Stimulated activated CD8-positive, alpha-beta memory T cell treated with anti-CD3 and anti-CD28 coated beads, Interleukin-12 subunit alpha, Interleukin-12 subunit beta, amount 100 ng/mL, for 24 hours (primary cell): ENCODE measurements around the gene PFN3.
A peak's percentile ranks its signal among the peaks of the same experiment; 100 is the strongest.
"Not testable (repeated sequence)": the region's sequence is repeated elsewhere in the genome, so short reads cannot be mapped to it uniquely, and the experiment has no call there.

Experiments
- DNase-seq: peaks from one replicate; pipeline ENCODE4 v3.0.0-alpha.2; 2020; ENCODE audit errors: extremely low read depth

PFN3 gene

GRCh38 chr5:177393206-177393765 is 7.2 kb downstream of the PFN3 start:
- DNase-seq = no peak

DNA sequence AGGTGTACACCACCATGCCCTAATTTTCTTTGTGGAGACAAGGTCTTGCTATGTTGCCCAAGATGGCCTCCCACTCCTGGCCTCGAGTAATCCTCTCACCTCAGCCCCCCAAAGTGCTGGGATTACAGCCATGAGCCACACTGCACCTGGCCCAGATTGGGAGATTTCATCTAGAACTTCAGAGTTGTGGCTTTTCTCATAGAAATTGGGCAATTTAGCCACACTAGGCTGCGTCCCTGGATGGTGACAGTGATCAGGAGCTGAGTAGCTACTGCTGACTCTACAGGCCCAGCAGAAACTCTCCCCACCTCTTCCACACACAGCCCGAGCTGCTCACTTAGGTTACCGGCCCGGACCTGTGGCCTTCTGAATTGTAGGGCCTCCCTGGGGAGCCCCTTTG is 7.7 kb downstream of the PFN3 start:
- DNase-seq = no peak

- DNase-seq = peak; percentile 66
These were observed 9.8 kb downstream of the PFN3 start for GRCh38 chr5:177390363-177391300.

DNA sequence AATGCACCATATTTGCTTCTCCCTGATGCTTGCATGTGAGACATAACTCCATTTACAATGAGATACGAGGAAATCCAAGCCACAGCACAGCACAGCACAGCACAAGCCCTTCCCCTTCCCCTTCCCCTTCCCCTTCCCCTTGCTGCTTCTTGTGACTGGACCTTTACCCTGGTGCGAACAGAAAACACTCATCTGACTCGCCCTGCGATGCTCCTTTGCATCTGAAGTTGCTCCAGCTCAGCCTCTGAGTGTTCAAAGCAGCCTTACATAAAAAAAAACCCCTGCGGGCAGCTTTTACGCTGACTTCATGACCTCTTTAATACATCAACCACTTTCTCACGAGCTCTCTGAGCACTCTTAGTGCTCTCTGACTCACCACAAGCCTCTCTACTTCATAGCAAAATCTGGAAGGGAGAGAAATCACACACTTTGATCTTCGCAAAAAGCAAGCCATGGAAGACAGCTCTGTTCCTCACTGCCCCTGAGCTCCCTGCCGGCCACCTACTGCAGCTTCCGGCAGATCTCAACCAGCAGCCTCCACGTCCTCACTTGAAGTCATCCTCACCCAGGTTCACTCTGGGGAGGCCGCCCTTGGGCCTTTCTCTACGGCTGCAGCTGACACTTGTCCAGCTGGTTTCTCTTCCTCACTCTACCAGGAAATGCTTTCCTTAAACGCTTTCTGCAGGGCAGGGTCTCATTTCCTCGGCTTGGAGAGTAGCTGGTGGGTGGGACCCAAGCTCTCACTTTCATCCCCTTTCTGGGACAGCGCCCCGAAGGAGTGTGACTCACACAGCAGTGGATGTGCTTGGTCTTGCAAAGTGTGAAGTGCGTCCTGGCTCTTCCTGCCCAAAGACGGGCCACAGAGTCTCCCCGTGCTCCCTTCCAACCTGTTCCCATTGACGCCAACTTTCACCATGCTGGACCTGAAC is 11.0 kb downstream of the PFN3 start:
- no peak for DNase-seq

GRCh38 chr5:177388521-177389052 is 11.9 kb downstream of the PFN3 start:
- no peak for DNase-seq

DNA sequence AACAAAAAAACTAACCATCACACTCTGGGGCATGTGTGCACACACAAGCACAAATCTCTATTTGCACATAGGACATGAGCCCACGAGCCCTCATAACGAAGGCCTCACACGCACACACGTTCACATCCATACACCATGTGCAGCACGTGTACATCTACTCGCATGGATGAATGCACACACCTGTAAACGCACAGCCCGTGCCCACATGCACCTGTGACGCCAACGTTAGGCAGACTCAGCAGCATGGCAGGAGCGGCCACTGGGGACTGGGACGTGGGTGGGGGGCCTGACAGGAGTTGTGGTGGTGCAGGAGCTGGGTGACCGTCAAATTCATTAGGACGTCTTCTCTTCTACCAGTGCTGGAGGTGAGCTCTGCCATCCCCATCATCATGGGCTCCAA is 13.1 kb downstream of the PFN3 start:
- no peak for DNase-seq

- no peak for DNase-seq
These were observed 13.9 kb downstream of the PFN3 start for GRCh38 chr5:177386542-177386941.

DNA sequence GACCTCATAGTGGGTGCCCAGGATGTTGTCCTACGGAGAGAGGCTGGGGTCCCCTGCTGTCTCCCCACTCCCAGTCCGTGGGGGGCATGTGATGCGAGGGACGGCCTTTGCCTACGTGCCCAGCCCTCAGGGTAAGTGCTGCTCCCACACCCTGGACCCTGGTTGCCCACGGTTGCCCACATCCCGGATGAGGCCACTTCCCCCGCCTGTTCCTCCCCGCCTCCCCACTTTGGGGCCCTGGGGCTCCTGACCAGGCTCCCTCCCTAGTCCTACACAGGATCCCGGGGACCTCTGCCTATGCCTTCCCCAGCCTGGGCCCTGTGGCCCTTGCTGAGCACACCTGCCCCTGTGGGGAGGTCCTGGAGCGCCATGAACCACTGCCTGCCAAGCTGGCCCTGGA is 14.7 kb downstream of the PFN3 start:
- DNase-seq = no peak

- DNase-seq = no peak
These were observed 16.3 kb downstream of the PFN3 start, which contains the start of gene SLC34A1 for GRCh38 chr5:177384134-177384533. SLC34A1 (plus strand) TSS chr5:177384434; CDS start chr5:177385742, 1,308 bp downstream.

GRCh38 chr5:177383181-177383580 is 17.3 kb downstream of the PFN3 start:
- no peak for DNase-seq

- DNase-seq = no peak
These were observed 17.9 kb downstream of the PFN3 start for GRCh38 chr5:177382423-177383029.

- no peak for DNase-seq
These were observed 19.7 kb downstream of the PFN3 start for GRCh38 chr5:177380805-177381126.

DNA sequence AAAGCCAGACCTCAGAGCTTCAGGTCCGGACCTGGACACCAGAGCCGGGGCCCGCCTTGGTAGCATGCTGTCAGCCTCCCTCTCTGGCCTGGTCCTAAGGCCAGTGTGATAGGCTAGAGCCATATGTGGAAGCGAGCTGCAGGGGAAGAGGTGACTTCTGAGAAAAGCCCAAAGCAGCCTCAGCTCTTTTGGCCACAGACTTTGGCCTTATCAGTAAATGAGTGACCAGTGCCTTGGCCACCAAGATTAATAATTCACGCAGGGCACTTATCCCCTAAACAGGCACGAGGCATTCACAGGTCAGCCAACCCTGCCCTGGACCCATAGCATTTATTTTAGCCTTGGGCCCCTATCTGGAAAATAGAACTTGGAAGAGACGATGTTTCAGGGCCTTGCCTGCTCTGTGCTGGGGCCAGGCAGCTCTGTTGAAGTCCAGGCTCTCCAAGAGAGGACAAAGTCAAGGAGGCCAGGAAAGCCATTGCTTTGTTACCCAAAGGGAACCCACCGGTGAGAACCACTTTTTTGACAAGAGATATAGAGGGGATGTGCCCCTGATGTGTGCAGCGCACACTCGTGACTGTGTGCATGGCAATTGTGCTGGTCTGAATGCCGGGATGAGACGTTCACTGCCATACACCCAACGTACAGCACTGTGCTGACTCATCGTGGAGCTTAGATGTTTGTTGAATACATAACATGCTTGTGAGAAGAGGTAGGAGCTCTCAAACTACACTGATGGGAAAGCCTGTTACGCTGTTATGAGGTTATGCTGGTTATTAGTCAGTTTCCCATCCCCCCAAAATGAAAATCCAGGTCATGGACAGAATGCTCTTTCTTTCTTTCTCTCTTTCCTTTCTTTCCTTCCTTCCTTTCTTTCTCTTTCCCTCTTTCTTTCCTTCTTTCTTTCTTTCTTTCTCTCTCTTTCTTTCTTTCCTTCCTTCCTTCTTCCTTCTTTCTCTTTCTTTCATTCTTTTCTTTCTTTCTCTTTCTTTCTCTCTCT is 21.3 kb downstream of the PFN3 start:
- no peak for DNase-seq

- DNase-seq = no peak
These were observed 22.3 kb downstream of the PFN3 start for GRCh38 chr5:177377851-177378776.

DNA sequence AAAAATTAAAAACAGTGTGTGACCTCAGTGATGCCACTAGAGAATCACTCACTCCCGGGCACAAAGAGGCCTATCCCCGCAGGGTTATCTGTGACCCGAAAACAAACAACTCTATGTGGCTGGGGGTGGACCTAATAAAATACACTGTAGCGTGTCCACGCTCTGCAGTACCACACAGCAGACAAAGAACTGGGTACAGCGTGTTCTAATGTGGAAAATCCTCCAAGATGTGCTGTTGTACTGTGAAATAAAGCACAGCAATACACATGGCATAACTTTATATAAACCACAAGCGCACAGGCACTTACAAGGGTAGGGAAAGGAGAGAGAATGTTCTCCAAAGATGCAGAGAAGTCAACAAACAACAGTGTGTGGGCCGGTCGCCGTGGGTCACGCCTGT is 24.4 kb downstream of the PFN3 start:
- no peak for DNase-seq

- not testable (repeated sequence) for DNase-seq
These were observed 24.9 kb downstream of the PFN3 start for GRCh38 chr5:177375516-177375915.

GRCh38 chr5:177374211-177374610 is 26.2 kb downstream of the PFN3 start:
- DNase-seq = no peak

DNA sequence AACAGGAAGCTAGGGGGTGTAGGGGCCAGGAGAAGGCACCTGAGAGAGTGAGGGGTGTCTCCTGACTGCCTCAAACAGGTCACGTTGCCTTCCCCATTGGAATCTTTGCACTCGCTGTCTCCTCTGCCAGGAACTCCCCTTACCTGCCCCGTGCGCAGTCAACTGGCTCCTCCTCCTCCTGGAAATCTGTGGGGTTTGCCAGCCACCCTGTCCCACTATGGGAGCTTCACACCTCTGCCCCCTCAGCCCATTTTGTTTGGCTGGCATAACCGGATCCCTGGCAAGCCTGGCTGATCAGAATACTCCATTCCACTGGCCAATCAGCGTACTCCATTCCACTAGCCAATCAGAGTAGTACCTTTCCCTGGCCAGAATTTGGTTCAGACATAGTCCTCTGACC is 26.7 kb downstream of the PFN3 start:
- DNase-seq = no peak

DNA sequence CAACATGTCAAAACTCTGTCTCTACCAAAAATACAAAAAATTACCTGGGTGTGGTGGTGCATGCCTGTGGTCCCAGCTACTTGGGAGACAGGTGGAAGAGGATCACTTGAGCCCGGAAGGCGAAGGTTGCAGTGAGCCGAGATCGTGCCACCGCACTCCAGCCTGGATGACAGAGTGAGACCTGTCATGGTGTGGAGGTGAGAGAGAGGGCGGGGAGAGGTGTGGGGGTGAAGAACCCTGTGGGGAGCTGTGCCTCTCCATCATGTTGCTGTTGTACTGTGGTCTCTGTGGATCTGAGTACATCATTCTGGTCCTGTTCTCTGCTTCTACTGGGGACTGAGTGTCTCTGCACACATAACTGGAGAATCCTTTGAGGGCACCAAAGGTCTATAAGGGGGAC is 27.6 kb downstream of the PFN3 start:
- DNase-seq = no peak
